Eye (tissue), 1 donor: ENCODE data around the gene TMEFF1.
"Not testable (repeated sequence)": the region's sequence is repeated elsewhere in the genome, so short reads cannot be mapped to it uniquely, and the experiment has no call there.

Source experiments
- DNase-seq: peaks from one replicate; pipeline ENCODE4 v3.0.0-alpha.2; 2015

Gene TMEFF1

GRCh38 chr9:100492952-100493351 is 20.0 kb downstream of the TMEFF1 start:
- no peak for DNase-seq

- no peak for DNase-seq
Measured at GRCh38 chr9:100498592-100498991, 25.6 kb downstream of the TMEFF1 start.

- no peak for DNase-seq
Measured at GRCh38 chr9:100499460-100499859, 26.5 kb downstream of the TMEFF1 start.

- no peak for DNase-seq
Measured at GRCh38 chr9:100499866-100500265, 26.9 kb downstream of the TMEFF1 start.

GRCh38 chr9:100505564-100506159 is 32.7 kb downstream of the TMEFF1 start:
- DNase-seq: peak; percentile 57

- not testable (repeated sequence) for DNase-seq
Measured at GRCh38 chr9:100507350-100507749, 34.4 kb downstream of the TMEFF1 start.

GRCh38 chr9:100511205-100511604 is 38.3 kb downstream of the TMEFF1 start:
- no peak for DNase-seq

- DNase-seq: no peak
Measured at GRCh38 chr9:100515578-100516494, 42.9 kb downstream of the TMEFF1 start.

- no peak for DNase-seq
Measured at GRCh38 chr9:100521282-100521681, 48.3 kb downstream of the TMEFF1 start.

GRCh38 chr9:100525563-100525962 is 52.6 kb downstream of the TMEFF1 start:
- no peak for DNase-seq

- not testable (repeated sequence) for DNase-seq
Measured at GRCh38 chr9:100527180-100527794, 54.3 kb downstream of the TMEFF1 start.

- no peak for DNase-seq
Measured at GRCh38 chr9:100534401-100534800, 61.5 kb downstream of the TMEFF1 start.

- DNase-seq: no peak
Measured at GRCh38 chr9:100540327-100540726, 67.4 kb downstream of the TMEFF1 start.

GRCh38 chr9:100549048-100549447 is 76.1 kb downstream of the TMEFF1 start:
- DNase-seq: no peak

GRCh38 chr9:100554935-100555401 is 82.0 kb downstream of the TMEFF1 start:
- DNase-seq: peak; percentile 15

- no peak for DNase-seq
Measured at GRCh38 chr9:100555471-100555870, 82.5 kb downstream of the TMEFF1 start.

GRCh38 chr9:100557053-100557452 is 84.1 kb downstream of the TMEFF1 start:
- no peak for DNase-seq

GRCh38 chr9:100561256-100561655 is 88.3 kb downstream of the TMEFF1 start:
- DNase-seq: no peak

- no peak for DNase-seq
Measured at GRCh38 chr9:100567856-100568255, 94.9 kb downstream of the TMEFF1 start.

GRCh38 chr9:100573655-100574260 is 100.8 kb downstream of the TMEFF1 start:
- no peak for DNase-seq

GRCh38 chr9:100575006-100575405 is 102.1 kb downstream of the TMEFF1 start:
- no peak for DNase-seq

- no peak for DNase-seq
Measured at GRCh38 chr9:100575765-100576386, 102.9 kb downstream of the TMEFF1 start.
